CD4-positive, alpha-beta T cell treated with Interleukin-15 for 4 hours (primary cell): ENCODE results near the gene FBXO27.
"Not testable (repeated sequence)": the region's sequence is repeated elsewhere in the genome, so short reads cannot be mapped to it uniquely, and the experiment has no call there.

ENCODE experiments used
- DNase-seq: peaks from one replicate; pipeline ENCODE4 v3.0.0-alpha.2; 2020; ENCODE audit warnings: low spot score

The FBXO27 gene, protein sequence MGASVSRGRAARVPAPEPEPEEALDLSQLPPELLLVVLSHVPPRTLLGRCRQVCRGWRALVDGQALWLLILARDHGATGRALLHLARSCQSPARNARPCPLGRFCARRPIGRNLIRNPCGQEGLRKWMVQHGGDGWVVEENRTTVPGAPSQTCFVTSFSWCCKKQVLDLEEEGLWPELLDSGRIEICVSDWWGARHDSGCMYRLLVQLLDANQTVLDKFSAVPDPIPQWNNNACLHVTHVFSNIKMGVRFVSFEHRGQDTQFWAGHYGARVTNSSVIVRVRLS

GRCh38 chr19:39032063-39032918 lies at the start of gene FBXO27:
Gene FBXO27 (minus strand): TSS chr19:39032549. CDS start chr19:39032227, 322 bp downstream.
- DNase-seq, result no peak

GRCh38 chr19:39080431-39080830 lies 48.1 kb upstream of the FBXO27 start:
- DNase-seq, result no peak

DNA sequence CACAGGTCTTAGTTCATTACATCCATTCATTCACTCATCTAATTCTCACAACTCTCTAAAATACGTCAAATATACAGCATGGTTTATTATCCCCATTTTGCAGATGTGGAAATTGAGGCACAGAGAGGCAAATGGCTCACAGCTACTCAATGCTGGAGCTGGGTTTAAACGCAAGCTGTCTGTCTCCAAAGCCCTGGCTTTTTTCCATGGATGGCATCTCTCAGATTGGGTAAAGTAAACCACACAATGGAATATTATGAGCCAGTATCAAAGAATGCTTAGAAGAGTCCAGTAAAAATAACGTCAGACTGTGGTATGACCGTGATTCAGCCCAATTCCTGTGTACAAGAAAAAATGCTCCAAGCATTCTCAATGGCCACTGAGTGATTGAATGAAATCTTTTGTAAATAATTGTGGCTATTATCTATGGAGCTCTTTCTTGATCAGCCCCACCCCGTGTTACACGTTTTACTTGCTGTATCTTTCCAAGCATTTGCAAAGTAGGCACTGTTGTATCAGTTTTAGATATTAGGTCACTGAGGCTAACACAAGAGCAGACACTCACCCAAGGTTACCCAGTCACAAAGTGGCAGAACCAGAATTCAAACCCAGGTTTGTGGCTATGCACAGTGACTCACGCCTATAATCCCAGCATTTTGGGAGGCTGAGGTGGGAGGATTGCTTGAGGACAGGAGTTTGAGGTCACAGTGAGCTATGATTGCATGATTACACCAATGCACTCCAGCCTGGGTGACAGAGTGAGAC lies 46.3 kb upstream of the FBXO27 start:
- no peak for DNase-seq

DNA sequence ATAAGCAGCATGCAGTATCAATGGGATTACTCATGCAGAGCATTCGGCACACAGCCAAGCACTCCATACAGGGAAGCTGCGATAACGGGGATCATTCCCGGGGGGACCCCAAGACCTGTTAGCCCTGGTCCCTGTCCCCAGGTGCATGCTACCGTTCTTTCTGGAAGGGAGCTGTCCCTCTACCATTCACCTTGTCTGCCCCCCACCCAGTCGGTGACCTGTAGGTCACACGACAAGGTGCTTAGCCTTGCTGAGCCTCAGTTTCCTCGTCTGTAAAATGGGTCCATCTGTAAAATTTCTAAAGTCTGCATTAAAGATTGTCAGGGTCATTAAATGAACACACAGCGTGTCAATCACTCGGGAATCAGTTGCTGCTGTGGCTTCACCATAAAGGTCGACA lies 45.0 kb upstream of the FBXO27 start:
- no peak for DNase-seq

GRCh38 chr19:39074942-39075341 lies 42.6 kb upstream of the FBXO27 start:
- DNase-seq, result no peak

- DNase-seq, result no peak
Measured at GRCh38 chr19:39074205-39074692, 41.9 kb upstream of the FBXO27 start.

GRCh38 chr19:39070888-39071287 lies 38.5 kb upstream of the FBXO27 start:
- DNase-seq, result no peak

DNA sequence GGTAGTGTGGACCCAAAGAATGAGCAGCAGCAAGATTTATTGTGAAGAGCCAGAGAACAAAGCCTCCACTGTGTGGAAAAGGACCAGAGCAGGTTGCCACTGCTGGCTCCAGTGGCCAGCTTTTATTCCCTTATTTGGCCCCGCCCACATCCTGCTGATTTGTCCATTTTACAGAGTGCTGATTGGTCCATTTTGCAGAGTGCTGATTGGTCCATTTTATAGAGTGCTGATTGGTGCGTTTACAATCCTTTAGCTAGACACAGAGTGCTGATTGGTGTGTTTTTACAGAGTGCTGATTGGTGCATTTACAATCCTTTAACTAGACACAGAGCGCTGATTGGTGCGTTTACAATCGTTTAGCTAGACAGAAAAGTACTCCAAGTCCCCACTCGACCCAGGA lies 35.9 kb upstream of the FBXO27 start:
- DNase-seq, result not testable (repeated sequence)

- no peak for DNase-seq
Measured at GRCh38 chr19:39067104-39067503, 34.8 kb upstream of the FBXO27 start.

GRCh38 chr19:39065928-39066327 lies 33.6 kb upstream of the FBXO27 start:
- DNase-seq, result no peak

GRCh38 chr19:39064405-39064804 lies 32.1 kb upstream of the FBXO27 start:
- DNase-seq, result no peak

DNA sequence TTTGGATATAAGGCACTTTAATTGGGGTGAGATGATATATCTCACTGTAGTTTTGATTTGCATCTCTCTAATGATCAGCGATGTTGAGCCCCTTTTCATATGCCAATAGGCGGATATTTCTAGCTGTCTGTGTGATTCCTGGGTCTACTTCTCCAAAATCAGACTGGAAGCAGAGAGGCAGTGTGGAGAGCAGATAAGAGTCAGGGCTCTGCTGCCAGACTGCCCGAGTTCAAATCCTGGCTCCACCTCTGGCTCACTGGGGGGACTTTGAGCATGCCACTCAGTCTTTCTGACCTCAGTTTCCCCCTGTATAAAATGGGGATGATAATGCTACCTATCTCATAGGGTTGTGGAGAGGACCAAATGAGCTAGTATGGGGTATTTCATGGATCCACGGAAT lies 27.8 kb upstream of the FBXO27 start:
- no peak for DNase-seq

GRCh38 chr19:39059302-39059701 lies 27.0 kb upstream of the FBXO27 start:
- DNase-seq, result no peak

GRCh38 chr19:39057615-39058014 lies 25.3 kb upstream of the FBXO27 start:
- no peak for DNase-seq

DNA sequence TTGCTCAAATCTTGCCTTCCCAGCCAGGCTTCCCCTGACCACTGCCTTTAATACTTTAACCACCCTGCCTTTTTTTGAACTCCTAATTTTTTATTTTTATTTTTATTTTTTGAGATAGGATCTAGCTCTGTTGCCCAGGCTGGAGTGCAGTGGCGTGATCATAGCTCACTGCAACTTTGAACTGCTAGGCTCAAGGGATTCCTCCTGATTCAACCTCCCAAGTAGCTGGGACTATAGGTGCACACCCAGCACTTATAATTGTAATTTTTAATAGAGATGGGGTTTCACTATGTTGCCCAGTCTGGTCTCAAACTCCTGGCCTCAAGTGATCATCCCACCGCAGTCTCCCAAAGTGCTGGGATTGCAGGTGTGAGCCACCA lies 21.7 kb upstream of the FBXO27 start:
- no peak for DNase-seq

GRCh38 chr19:39053276-39054090 lies 21.1 kb upstream of the FBXO27 start:
- DNase-seq, result no peak

DNA sequence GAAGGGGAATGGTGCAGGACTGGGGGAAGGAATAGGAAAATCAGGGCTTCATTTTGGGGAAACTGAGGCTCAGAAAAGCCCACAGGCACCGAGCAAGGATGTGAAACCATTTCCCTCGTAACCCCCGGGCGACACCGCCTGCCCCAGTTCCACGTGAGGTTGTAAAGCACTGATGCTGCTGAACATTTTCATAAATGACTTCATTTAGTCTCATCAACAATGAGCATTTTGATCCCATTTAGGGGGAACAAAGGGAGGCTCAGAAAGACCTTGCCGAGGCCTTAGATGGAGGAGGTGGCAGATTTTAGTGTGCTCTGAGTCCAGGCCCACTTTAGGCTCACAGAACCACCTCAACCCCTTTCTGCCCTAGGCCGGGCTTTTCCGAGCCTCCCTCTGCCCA lies 20.5 kb upstream of the FBXO27 start:
- no peak for DNase-seq

GRCh38 chr19:39052243-39052746 lies 19.9 kb upstream of the FBXO27 start:
- DNase-seq, result peak; percentile 65

- no peak for DNase-seq
Measured at GRCh38 chr19:39047073-39047472, 14.7 kb upstream of the FBXO27 start.

GRCh38 chr19:39046037-39046821 lies 13.9 kb upstream of the FBXO27 start:
- DNase-seq, result no peak

GRCh38 chr19:39045506-39045905 lies 13.2 kb upstream of the FBXO27 start:
- no peak for DNase-seq
